ENCODE results near the gene SYT17.

Gene SYT17

GRCh38 chr16:19167710-19168370 is at the start of gene SYT17:
SYT17 (plus strand) TSS chr16:19168240; CDS start chr16:19168647, 407 bp downstream.
- Histone ChIP-seq H3K9ac (ENCODE audit: low read length) (no peak within 1 kb of the TSS), H3K36me3 (ENCODE audit: control insufficient read depth, low read depth, low read length) (no peaks in the 10 kb centered on the region), H3K4me3 (ENCODE audit: low read length) (peak within 1 kb of the TSS; percentile 63), H3K9me3 (ENCODE audit: control insufficient read depth, low read depth, low read length) (no peaks in the 10 kb centered on the region), H3K27ac (ENCODE audit: low read length) (no peak within 1 kb of the TSS), H3K4me1 (ENCODE audit: control insufficient read depth, low read depth, low read length) (no peaks in the 10 kb centered on the region), H3K27me3 (ENCODE audit: control insufficient read depth, insufficient read depth, low read length) (peaks cover 26% of the 10 kb centered on the region)

- Histone ChIP-seq H3K4me3 (ENCODE audit: low read length) (no peak overlapping the region), H3K9me3 (ENCODE audit: control insufficient read depth, low read depth, low read length) (no peaks in the 10 kb centered on the region), H3K27me3 (ENCODE audit: control insufficient read depth, insufficient read depth, low read length) (peaks cover 36% of the 10 kb centered on the region), H3K36me3 (ENCODE audit: control insufficient read depth, low read depth, low read length) (no peaks in the 10 kb centered on the region), H3K27ac (ENCODE audit: low read length) (no peak overlapping the region), H3K9ac (ENCODE audit: low read length) (no peak overlapping the region), H3K4me1 (ENCODE audit: control insufficient read depth, low read depth, low read length) (peaks cover 6% of the 10 kb centered on the region)
Measured at GRCh38 chr16:19118938-19119431, 49.1 kb upstream of the SYT17 start.

DNA sequence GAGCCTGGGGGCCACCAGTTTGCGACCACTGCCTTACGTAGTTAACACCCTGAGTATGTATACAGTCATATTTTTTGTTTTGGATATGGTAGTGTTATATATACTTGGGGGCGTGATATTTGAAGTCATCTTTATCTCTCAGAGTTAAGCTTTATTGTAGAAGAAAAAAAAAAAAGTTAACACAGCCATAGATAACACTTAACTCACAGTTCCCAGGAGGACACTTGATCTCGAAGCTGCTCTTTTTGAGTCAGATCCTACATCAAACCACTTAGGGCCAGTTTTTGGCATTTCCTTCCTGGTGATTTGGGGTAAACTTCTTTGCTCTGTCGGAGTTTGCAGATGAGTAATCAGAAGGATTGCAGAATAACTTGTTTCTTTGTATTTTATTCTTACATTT is 48.5 kb upstream of the SYT17 start:
- peaks cover 31% of the 10 kb centered on the region for H3K27me3 ChIP-seq (ENCODE audit: control insufficient read depth, insufficient read depth, low read length)
- peaks cover 6% of the 10 kb centered on the region for H3K4me1 ChIP-seq (ENCODE audit: control insufficient read depth, low read depth, low read length)
- no peak overlapping the region for H3K4me3 ChIP-seq (ENCODE audit: low read length)
- H3K9ac ChIP-seq (ENCODE audit: low read length) = no peak overlapping the region
- H3K36me3 ChIP-seq (ENCODE audit: control insufficient read depth, low read depth, low read length) = no peaks in the 10 kb centered on the region
- H3K9me3 ChIP-seq (ENCODE audit: control insufficient read depth, low read depth, low read length) = no peaks in the 10 kb centered on the region
- no peak overlapping the region for H3K27ac ChIP-seq (ENCODE audit: low read length)

DNA sequence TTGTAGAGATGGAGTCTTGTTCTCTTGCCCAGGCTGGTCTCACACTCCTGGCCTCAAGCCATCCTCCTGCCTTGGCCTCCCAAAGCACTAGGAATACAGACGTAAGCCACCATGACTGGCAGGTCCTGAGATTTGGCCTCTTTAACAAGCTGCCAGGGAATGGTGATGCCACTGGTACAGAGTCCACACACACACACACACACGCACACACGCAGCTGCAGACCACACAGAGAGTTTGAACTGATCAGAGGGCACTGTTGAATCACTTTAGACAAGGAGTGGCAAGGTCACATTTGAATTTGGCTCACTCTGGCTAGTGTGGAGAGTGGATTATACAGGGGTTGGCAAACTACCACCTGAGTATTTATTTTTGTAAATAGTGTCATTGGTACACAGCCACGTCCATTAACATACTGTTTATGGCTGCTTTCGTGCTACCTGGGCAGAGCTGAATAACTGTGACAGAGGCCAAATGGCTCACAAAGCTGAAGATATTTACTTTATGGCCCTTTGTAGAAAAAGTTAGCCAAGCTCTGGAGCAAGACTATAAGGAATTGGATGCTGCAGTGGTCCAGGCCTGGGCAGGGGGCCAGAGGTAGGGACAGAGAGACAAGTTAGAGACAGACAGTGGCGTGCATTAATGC is 44.4 kb upstream of the SYT17 start:
- no peak overlapping the region for H3K9ac ChIP-seq (ENCODE audit: low read length)
- H3K27me3 ChIP-seq (ENCODE audit: control insufficient read depth, insufficient read depth, low read length) = no peaks in the 10 kb centered on the region
- H3K36me3 ChIP-seq (ENCODE audit: control insufficient read depth, low read depth, low read length) = no peaks in the 10 kb centered on the region
- no peak overlapping the region for H3K4me3 ChIP-seq (ENCODE audit: low read length)
- H3K9me3 ChIP-seq (ENCODE audit: control insufficient read depth, low read depth, low read length) = no peaks in the 10 kb centered on the region
- no peak overlapping the region for H3K27ac ChIP-seq (ENCODE audit: low read length)
- H3K4me1 ChIP-seq (ENCODE audit: control insufficient read depth, low read depth, low read length) = no peaks in the 10 kb centered on the region

DNA sequence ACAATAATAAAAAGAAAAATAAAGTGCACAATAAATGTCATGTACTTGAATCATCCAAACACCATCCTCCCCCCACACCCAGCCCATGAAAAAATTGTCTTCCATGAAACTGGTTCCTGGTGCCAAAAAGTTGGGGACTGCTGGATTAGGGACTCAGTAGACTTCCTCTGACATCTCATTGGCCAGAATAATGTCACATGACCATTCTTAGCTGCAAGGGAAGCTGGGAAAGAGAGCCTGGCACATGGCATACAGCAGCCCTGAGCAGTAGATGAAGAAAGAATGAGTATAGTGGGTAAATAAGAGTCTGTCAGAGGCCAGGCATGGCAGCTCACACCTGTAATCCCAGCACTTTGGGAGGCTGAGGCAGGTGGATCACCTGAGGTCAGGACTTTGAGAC is 41.7 kb upstream of the SYT17 start:
- Histone ChIP-seq H3K27me3 (ENCODE audit: control insufficient read depth, insufficient read depth, low read length) (no peaks in the 10 kb centered on the region), H3K4me3 (ENCODE audit: low read length) (no peak overlapping the region), H3K27ac (ENCODE audit: low read length) (no peak overlapping the region), H3K9ac (ENCODE audit: low read length) (no peak overlapping the region), H3K36me3 (ENCODE audit: control insufficient read depth, low read depth, low read length) (no peaks in the 10 kb centered on the region), H3K9me3 (ENCODE audit: control insufficient read depth, low read depth, low read length) (no peaks in the 10 kb centered on the region), H3K4me1 (ENCODE audit: control insufficient read depth, low read depth, low read length) (peaks cover 9% of the 10 kb centered on the region)

DNA sequence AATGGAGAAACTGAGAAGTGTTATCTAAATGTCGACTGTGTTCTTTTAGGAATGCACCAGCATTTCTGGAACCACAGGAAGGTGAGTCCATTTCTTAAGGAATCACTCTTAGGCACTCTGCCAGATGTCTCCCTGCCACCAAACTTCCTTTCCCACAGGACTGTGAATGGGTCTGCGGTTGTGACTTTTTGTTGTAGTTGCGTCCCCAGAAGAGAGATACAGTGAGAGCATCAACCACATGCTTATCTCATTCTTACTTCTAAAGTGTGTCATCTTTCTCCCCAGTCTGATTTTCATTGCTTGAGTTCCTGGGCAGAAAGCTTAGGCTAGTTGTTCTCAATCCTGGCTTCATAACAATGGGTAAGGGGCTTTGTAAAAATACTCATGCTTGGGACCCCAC is 40.8 kb upstream of the SYT17 start:
- no peaks in the 10 kb centered on the region for H3K27me3 ChIP-seq (ENCODE audit: control insufficient read depth, insufficient read depth, low read length)
- H3K27ac ChIP-seq (ENCODE audit: low read length) = no peak overlapping the region
- no peak overlapping the region for H3K4me3 ChIP-seq (ENCODE audit: low read length)
- H3K9me3 ChIP-seq (ENCODE audit: control insufficient read depth, low read depth, low read length) = no peaks in the 10 kb centered on the region
- H3K4me1 ChIP-seq (ENCODE audit: control insufficient read depth, low read depth, low read length) = peaks cover 12% of the 10 kb centered on the region
- H3K36me3 ChIP-seq (ENCODE audit: control insufficient read depth, low read depth, low read length) = no peaks in the 10 kb centered on the region
- H3K9ac ChIP-seq (ENCODE audit: low read length) = no peak overlapping the region

DNA sequence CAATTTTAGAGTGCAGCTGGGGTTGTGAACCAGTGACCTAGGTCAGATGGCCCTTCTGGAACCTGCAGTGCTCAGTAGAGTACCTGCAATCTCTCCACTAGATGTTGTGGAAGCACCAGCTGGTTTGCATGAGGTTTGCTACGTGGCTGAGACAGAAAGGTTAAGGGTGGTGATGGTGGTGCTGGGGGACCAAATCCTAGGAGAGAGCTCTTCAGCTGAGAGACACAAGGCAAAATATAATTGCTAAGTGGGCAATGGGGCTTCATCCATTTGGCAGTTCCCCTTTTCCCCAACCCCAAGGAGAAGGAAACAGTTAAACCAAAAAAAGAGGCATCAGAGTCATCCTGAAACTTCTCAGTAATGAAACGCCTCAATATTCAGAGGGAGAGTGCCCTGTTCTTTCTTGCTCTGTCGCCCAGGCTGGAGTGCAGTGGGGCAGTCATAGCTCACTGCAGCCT is 40.3 kb upstream of the SYT17 start:
- no peaks in the 10 kb centered on the region for H3K9me3 ChIP-seq (ENCODE audit: control insufficient read depth, low read depth, low read length)
- peaks cover 12% of the 10 kb centered on the region for H3K4me1 ChIP-seq (ENCODE audit: control insufficient read depth, low read depth, low read length)
- no peak overlapping the region for H3K9ac ChIP-seq (ENCODE audit: low read length)
- H3K27ac ChIP-seq (ENCODE audit: low read length) = no peak overlapping the region
- H3K27me3 ChIP-seq (ENCODE audit: control insufficient read depth, insufficient read depth, low read length) = no peaks in the 10 kb centered on the region
- no peak overlapping the region for H3K4me3 ChIP-seq (ENCODE audit: low read length)
- no peaks in the 10 kb centered on the region for H3K36me3 ChIP-seq (ENCODE audit: control insufficient read depth, low read depth, low read length)

DNA sequence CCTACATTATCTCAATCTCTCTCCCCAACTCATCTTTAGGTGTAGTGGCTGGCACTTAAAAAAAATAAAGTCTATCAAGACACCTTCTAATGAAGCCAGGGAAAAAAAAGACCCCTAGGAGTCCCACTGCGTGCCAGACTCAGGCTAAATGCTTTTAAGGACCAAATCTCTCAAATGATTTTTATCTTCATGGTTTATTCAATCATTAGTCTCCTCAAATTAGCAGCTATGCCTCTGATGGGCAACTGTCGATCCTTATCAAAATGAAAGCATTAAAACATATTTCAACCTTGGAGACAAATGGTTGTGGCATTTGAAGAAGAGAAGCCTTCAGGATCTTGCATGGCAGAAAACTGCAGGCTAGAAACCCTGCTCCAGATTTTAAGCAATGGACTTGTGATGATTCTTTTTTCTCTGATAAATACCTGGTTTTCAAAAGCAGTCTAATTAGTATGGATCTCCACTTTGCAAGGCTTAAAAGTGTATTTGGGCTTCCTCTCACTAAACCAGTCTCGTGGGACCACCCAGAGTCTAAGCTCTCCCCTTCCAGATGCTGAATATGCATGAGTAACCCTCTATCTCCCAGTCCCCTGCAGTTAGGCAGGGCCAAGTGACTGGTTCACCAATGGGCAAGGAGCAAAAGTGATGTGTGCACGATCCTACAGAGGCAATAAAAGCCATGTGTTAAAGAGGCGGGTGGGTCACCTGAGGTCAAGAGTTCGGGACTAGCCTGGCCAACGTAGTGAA is 39.4 kb upstream of the SYT17 start:
- Histone ChIP-seq H3K9me3 (ENCODE audit: control insufficient read depth, low read depth, low read length) (no peaks in the 10 kb centered on the region), H3K9ac (ENCODE audit: low read length) (no peak overlapping the region), H3K4me1 (ENCODE audit: control insufficient read depth, low read depth, low read length) (peaks cover 12% of the 10 kb centered on the region), H3K27ac (ENCODE audit: low read length) (no peak overlapping the region), H3K4me3 (ENCODE audit: low read length) (no peak overlapping the region), H3K27me3 (ENCODE audit: control insufficient read depth, insufficient read depth, low read length) (no peaks in the 10 kb centered on the region), H3K36me3 (ENCODE audit: control insufficient read depth, low read depth, low read length) (no peaks in the 10 kb centered on the region)

- no peaks in the 10 kb centered on the region for H3K27me3 ChIP-seq (ENCODE audit: control insufficient read depth, insufficient read depth, low read length)
- no peak overlapping the region for H3K9ac ChIP-seq (ENCODE audit: low read length)
- H3K36me3 ChIP-seq (ENCODE audit: control insufficient read depth, low read depth, low read length) = no peaks in the 10 kb centered on the region
- no peak overlapping the region for H3K4me3 ChIP-seq (ENCODE audit: low read length)
- peaks cover 12% of the 10 kb centered on the region for H3K4me1 ChIP-seq (ENCODE audit: control insufficient read depth, low read depth, low read length)
- no peak overlapping the region for H3K27ac ChIP-seq (ENCODE audit: low read length)
- no peaks in the 10 kb centered on the region for H3K9me3 ChIP-seq (ENCODE audit: control insufficient read depth, low read depth, low read length)
Measured at GRCh38 chr16:19130385-19130784, 37.7 kb upstream of the SYT17 start.

GRCh38 chr16:19130852-19131824 is 36.9 kb upstream of the SYT17 start:
- Histone ChIP-seq H3K4me1 (ENCODE audit: control insufficient read depth, low read depth, low read length) (peaks cover 12% of the 10 kb centered on the region), H3K27me3 (ENCODE audit: control insufficient read depth, insufficient read depth, low read length) (no peaks in the 10 kb centered on the region), H3K36me3 (ENCODE audit: control insufficient read depth, low read depth, low read length) (no peaks in the 10 kb centered on the region), H3K4me3 (ENCODE audit: low read length) (no peak overlapping the region), H3K9ac (ENCODE audit: low read length) (no peak overlapping the region), H3K27ac (ENCODE audit: low read length) (no peak overlapping the region), H3K9me3 (ENCODE audit: control insufficient read depth, low read depth, low read length) (no peaks in the 10 kb centered on the region)

DNA sequence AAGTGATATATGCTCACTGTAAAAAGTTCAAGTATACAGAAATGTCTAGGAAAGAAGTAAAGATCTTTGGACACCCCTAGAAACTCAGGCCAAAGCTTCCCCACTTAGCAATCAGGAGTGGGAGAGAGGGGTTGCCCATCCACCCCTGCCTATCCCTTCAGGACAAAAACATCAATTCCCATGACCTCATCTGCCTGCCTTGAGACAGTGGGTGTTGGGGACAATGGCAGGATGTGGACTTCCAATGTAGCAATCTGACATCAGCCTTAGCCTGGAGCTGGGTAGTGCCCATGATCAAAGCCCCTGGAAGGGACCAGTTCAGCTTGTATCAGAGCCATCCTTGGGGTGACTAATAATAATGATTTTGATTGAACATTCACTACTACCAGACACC is 36.2 kb upstream of the SYT17 start:
- Histone ChIP-seq H3K27me3 (ENCODE audit: control insufficient read depth, insufficient read depth, low read length) (no peaks in the 10 kb centered on the region), H3K4me3 (ENCODE audit: low read length) (no peak overlapping the region), H3K36me3 (ENCODE audit: control insufficient read depth, low read depth, low read length) (no peaks in the 10 kb centered on the region), H3K4me1 (ENCODE audit: control insufficient read depth, low read depth, low read length) (peaks cover 12% of the 10 kb centered on the region), H3K9ac (ENCODE audit: low read length) (no peak overlapping the region), H3K27ac (ENCODE audit: low read length) (no peak overlapping the region), H3K9me3 (ENCODE audit: control insufficient read depth, low read depth, low read length) (no peaks in the 10 kb centered on the region)
